ENCODE data around the gene GTPBP4. TPM values are rescaled to one million over a fixed set of nuclear protein-coding genes. Genes with fewer than 3 reads are reported as not detected.
"Not testable (repeated sequence)": the region's sequence is repeated elsewhere in the genome, so short reads cannot be mapped to it uniquely, and the experiment has no call there.

GTPBP4 gene
- total RNA-seq, 1 donor from 2014 or later = 42.0 TPM

DNA sequence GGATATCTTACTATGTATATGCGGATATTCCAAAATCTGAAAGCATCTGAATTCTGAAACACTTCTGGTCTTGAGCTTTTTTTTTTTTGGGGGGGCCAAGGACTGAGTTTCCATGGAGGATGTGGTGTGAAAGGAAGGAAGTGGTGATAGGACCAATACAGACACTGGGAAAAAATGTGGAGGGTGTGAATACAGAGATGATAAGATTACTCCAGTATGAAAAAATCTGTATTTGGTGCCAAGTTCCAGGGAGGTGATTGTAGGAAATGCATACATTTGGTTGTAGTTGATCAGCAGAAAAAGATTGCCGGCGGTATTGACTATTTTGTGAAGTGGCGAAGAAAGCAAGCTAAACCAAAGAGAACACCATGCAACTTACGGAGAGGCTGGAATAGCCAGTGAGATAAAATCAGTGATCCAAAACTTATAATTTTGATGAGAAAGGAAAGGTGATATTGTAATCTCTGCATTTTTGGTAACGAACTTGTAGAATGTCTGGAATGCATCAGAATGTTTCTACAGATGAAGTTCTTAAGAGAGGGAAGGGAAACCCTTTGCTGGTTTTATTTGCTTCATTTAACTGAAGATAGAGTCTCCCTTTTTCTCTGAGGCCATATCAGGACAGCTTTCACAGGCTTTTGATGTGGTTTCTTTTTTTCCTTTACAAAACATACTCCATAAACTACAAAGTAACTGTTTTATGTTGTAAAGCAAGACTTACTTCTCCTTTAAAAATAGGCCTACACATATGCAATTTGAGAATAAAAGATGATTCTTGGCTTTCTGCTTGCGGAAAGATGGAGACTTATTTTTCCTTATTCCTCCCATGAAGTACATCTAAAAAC, 73.9 kb downstream of the GTPBP4 start:
- DNase-seq = peak; percentile 70

DNA sequence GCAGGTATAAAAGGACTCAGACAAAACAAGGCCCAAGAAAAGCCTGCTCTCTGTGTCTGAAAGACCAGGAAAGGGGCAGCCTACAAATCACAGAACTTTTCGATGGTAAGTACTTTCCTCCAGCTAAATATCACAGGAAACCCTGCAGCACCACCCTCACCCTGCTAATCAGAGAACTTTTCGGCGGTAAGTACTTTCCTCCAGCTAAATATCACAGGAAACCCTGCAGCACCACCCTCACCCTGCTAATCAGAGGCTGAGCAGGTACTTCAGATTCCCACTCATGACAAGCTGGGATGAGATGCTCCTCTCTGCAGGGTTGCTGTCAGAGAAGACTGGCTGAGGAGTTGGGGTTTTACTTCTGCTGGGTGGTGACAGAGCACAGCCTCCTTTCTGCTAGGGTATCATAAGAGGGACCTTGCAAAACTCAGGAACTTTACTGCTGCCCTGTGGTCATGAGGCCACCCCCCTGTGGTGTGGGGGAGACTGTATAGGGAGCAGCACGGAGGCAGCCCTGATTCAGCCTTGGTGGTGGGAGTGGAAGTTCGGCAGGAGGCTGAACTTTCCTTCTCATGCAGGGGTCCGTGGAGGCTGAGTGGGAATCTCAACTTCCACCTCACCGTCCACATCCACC, 75.1 kb downstream of the GTPBP4 start:
- DNase-seq = no peak

- peak; percentile 54 for DNase-seq
Observed at GRCh38 chr10:1064964-1065247, 76.7 kb downstream of the GTPBP4 start.

- not testable (repeated sequence) for DNase-seq
Observed at GRCh38 chr10:1066734-1067133, 78.5 kb downstream of the GTPBP4 start.

DNA sequence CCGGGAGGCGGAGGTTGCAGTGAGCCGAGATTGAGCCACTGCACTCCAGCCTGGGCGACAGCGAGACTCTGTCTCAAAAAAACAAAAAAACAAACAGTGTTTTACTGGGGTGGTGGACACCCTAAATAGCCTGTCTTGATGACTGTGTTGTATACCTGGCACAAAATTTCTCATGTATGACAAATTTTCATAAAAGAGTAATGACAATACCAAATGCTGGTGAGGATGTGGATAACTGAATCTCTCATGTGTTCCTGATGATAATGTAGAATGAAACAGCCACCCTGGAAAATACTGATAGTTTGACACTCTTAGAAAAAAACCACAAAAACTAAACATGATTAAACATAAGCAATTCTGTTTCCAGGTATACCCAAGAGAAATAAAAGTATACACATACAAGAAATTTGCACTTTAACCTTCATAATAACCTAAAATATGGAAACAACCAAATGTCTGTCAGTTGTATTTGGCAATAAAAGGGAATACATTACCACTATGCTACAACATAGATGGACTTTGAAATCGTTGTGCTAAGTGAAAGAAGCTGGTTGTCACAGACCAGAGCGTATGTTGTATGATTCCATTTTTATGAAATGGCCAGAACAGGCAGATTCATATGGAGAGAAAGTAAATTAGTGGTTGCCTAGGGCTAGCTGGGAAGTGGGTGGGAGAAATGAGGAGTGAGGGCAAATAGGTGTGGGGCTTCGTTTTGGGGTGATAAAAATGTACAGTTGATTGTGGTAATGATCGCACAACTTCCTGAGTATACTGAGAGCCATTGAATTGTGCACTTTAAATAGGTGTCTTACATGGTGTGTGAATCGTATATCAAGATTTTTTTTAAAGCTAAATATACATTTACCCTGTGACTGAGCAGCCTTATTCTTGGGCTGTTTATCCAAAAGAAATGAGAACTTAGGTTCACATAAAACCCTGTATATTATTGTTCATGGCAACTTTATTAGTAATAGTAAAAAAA, 80.4 kb downstream of the GTPBP4 start:
- no peak for DNase-seq

Other genes with a start within 250 kb of the GTPBP4 start
- 23.5 and 33.4 TPM in 2 replicates for gene LARP4B, start 56.7 kb upstream of the GTPBP4 start, total RNA-seq
- not detected in 2 replicates for gene IDI2, start 37.4 kb downstream of the GTPBP4 start, total RNA-seq
- 59.6 and 95.5 TPM in 2 replicates for gene IDI1, start 60.7 kb downstream of the GTPBP4 start, total RNA-seq
- 18.5 and 24.3 TPM in 2 replicates for gene WDR37, start 68.0 kb downstream of the GTPBP4 start, total RNA-seq

Measured in dermis blood vessel endothelial cell (primary cell).